Astrocyte (in vitro differentiated cells and primary cell): ENCODE measurements around the gene ARHGEF3.

Source experiments
- CTCF ChIP-seq: IDR thresholded peaks from 2 replicates; pipeline ENCODE4 v1.5.1; 2011; ENCODE audit warnings: low read depth, mild to moderate bottlenecking, inconsistent platforms, low read length, moderate library complexity; ENCODE audit not compliant: insufficient read depth
- EZH2 ChIP-seq: IDR thresholded peaks from 2 replicates; pipeline ENCODE4 v1.6.1; 2012; ENCODE audit warnings: mild to moderate bottlenecking, low read length, inconsistent platforms; ENCODE audit not compliant: insufficient read depth

- TF ChIP-seq CTCF (no peak), EZH2 (no peak)
These were observed 9.9 kb upstream of the ARHGEF3 start for GRCh38 chr3:56811546-56812202.
